ENCODE data around the gene KRT81.
"Not testable (repeated sequence)": the region's sequence is repeated elsewhere in the genome, so short reads cannot be mapped to it uniquely, and the experiment has no call there.

KRT81 gene

DNA sequence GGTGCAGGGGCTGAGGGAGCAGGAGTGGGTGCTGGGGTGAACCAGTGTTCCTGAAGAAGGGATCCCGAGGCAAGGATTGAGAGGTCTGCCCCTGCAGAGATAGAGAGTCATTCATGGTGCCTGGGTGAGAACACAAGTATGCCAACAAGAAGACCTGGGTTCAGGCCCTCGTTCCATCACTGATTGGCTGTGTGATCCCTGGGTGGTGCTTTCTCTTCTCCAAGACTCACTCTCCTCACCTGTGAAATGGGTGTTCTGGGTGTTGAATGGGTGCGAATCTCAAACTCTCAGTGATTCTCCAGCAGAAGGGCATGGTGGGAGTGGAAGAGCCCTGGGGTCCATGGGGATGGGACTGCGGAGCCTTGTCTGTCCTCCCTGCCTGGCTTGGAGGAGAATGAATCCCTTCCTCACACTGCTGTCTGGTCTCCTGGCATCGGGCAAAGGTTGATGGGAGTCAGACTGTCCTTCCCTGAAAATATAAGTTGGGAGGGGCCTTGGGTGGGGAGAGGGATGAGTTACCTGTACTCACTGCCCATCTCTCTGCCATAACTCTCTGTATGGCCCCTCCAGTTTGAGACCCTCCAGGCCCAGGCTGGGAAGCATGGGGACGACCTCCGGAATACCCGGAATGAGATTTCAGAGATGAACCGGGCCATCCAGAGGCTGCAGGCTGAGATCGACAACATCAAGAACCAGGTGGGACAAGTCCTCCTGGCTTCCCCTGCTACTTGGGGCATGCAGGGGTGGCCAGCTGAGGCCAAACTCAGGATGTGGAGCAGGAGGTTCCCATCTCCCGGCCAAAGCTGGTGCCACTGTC lies 48.7 kb downstream of the KRT81 start:
- no peak for DNase-seq (ENCODE audit: low read depth in 1 of 2, low spot score in 1 of 2)

GRCh38 chr12:52241205-52241842 lies 50.0 kb downstream of the KRT81 start:
- DNase-seq (ENCODE audit: low read depth in 1 of 2, low spot score in 1 of 2) = no peak

DNA sequence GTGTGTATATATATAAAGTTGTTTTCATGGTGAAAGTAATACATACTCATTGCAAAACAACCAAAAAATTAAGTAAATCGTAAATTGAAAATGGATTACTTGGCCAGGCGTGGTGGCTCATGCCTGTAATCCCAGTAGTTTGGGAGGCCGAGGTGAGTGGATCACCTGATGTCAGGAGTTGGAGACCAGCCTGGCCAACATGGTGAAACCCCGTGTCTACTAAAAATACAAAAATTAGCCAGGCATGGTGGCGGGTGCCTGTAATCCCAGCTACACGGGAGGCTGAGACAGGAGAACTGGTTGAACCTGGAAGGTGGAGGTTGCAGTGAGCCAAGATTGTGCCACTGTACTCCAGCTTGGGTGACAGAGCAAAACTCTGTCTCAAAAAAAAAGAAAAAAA lies 51.1 kb downstream of the KRT81 start:
- not testable (repeated sequence) for DNase-seq (ENCODE audit: low read depth in 1 of 2, low spot score in 1 of 2)

GRCh38 chr12:52239767-52240166 lies 51.6 kb downstream of the KRT81 start:
- DNase-seq (ENCODE audit: low read depth in 1 of 2, low spot score in 1 of 2) = no peak

GRCh38 chr12:52238916-52239646 lies 52.3 kb downstream of the KRT81 start:
- no peak for DNase-seq (ENCODE audit: low read depth in 1 of 2, low spot score in 1 of 2)

GRCh38 chr12:52238207-52238840 lies 53.0 kb downstream of the KRT81 start:
- no peak for DNase-seq (ENCODE audit: low read depth in 1 of 2, low spot score in 1 of 2)

DNA sequence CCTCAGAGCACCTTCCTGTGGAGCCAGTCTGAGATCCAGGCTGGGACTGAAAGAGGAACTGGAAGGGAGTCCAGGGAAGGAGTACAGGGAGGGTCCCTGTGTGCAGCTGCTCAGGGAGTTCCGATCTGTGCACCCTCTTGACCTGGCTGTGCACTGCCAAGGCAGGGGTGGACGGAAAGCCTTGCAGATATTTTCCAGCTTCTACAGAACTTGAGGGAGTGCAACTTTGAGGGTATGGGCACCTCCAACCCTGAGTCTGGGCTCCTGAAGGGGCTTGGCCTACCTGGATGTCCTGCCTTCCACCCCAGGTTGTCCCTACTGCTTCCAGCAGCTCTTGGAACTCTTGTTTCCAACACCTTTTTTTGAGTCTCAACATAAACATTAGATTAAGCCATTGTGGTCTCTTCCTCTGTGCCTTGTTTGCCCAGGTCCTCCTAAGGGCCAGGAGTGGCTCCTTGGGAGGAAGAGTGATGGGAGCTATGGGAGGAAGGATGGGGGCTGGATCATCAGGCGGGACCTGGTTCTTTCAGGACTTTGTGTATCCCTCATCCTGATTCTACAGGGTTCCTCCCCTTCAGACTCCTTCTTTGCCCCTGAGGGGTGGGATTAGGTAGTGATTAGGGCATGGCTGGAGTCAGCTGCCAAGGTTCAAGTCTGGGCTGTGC lies 54.8 kb downstream of the KRT81 start:
- no peak for DNase-seq (ENCODE audit: low read depth in 1 of 2, low spot score in 1 of 2)

All from activated CD4-positive, alpha-beta T cell treated with anti-CD3 and anti-CD28 coated beads, Interleukin-2, amount 50 U/mL, for 24 hours (primary cell).